Measurements from ENCODE around the gene TADA3. TPM values are rescaled to one million over a fixed set of nuclear protein-coding genes. Genes with fewer than 3 reads are reported as not detected.

TADA3 gene
- total and polyA plus RNA-seq, 9 of the 15 experiments (the other 6 are each of a cell fraction or from before 2014, with no cell fraction given) = 4.1 to 110 (median 74.8) TPM

- TF ChIP-seq MYC (IDR thresholded peaks at IDR 0.05; ENCODE audit: low read depth, low read length) (no peak), MYC (CRISPR knock-in tag; IDR thresholded peaks at IDR 0.05; ENCODE audit: borderline replicate concordance, low read depth) (no peak), BHLHE40 (IDR thresholded peaks at IDR 0.05; ENCODE audit: low read length) (no peak), ZNF24 (IDR thresholded peaks at IDR 0.05) (no peak), SMAD1 (IDR thresholded peaks at IDR 0.05; ENCODE audit: low read depth, low read length, partially characterized antibody) (no peak), ZBTB43 (CRISPR knock-in tag; IDR thresholded peaks at IDR 0.05) (no peak), TEAD4 (IDR thresholded peaks at IDR 0.05; ENCODE audit: low read length) (no peak), TEAD4 (CRISPR knock-in tag; IDR thresholded peaks at IDR 0.05; ENCODE audit: borderline replicate concordance) (no peak), ZFPM2 (CRISPR knock-in tag; IDR thresholded peaks at IDR 0.05) (no peak), PRDM10 (IDR thresholded peaks at IDR 0.05; ENCODE audit: partially characterized antibody) (no peak), KDM5B (IDR thresholded peaks at IDR 0.05; ENCODE audit: insufficient replicate concordance, low read depth, low read length) (no peak), ZNF507 (tag; conservative IDR thresholded peaks at IDR 0.05) (no peak)
Measured at GRCh38 chr3:9750556-9751411, 41.5 kb downstream of the TADA3 start (continued).

All from K562 (cell line).